Measurements from ENCODE around the gene KCNS1. TPM values are rescaled to one million over a fixed set of nuclear protein-coding genes. Genes with fewer than 3 reads are reported as not detected.
A peak's percentile ranks its signal among the peaks of the same experiment; 100 is the strongest.
"Not testable (repeated sequence)": the region's sequence is repeated elsewhere in the genome, so short reads cannot be mapped to it uniquely, and the experiment has no call there.

The KCNS1 gene
- total RNA-seq, 1 donor: 0.18 TPM

GRCh38 chr20:45070932-45071632 lies 29.8 kb downstream of the KCNS1 start:
- peak; percentile 49 for DNase-seq (ENCODE audit: low read depth)
- no peak for TF ChIP-seq CTCF (IDR thresholded peaks at IDR 0.05; ENCODE audit: insufficient read depth, low read length)
- no peak overlapping the region for H3K4me3 ChIP-seq (ENCODE audit: low read depth, low read length)

- DNase-seq (ENCODE audit: low read depth): peak; percentile 29
- no peak for TF ChIP-seq CTCF (IDR thresholded peaks at IDR 0.05; ENCODE audit: insufficient read depth, low read length)
Observed at GRCh38 chr20:45069261-45069660, 31.7 kb downstream of the KCNS1 start.

GRCh38 chr20:45067558-45067957 lies 33.4 kb downstream of the KCNS1 start:
- DNase-seq (ENCODE audit: low read depth): no peak
- TF ChIP-seq CTCF (IDR thresholded peaks at IDR 0.05; ENCODE audit: insufficient read depth, low read length): no peak
- no peak overlapping the region for H3K4me3 ChIP-seq (ENCODE audit: low read depth, low read length)

More at GRCh38 chr20:45069261-45069660, 31.7 kb downstream of the KCNS1 start:
- no peak overlapping the region for H3K4me3 ChIP-seq (ENCODE audit: low read depth, low read length)

DNA sequence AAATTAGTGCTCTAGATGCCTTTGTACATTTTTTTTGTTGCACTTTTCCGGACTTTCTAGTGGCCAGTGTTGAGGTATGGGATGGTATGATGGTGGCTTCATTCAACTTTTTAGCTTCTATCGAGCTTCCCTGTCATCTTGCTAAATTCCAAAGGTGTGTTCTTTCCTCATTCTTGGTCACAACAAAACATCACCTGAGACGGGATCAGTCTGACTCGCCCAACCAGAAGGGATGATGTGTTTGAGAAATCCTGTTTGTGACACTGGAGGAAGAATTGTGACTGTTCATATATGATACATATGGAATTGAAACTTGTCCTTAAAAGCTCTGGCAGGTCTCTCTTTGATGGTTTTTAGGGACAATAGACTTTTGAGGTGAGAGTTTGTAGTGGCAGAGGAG lies 33.8 kb downstream of the KCNS1 start:
- no peak overlapping the region for H3K4me3 ChIP-seq (ENCODE audit: low read depth, low read length)
- no peak for TF ChIP-seq CTCF (IDR thresholded peaks at IDR 0.05; ENCODE audit: insufficient read depth, low read length)
- DNase-seq (ENCODE audit: low read depth): no peak

DNA sequence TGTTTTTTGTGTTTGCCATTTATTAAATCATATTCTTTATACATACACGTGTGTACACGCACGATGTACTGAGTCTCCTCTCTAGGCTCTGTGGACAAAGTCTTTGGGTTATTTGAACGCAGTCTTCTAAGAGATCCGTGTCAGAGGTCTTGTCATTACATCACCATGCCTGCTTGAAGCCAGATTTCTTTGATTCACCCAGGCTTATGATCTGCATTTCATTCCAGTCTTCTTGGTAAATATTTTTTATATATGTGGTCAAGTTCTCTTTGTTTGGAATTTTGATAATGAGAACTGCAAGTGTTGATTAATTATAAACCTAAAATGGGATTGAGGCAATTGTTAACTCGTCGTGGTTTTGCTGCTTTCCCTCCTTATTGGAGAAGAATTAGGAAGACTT lies 34.6 kb downstream of the KCNS1 start:
- no peak for DNase-seq (ENCODE audit: low read depth)
- no peak for TF ChIP-seq CTCF (IDR thresholded peaks at IDR 0.05; ENCODE audit: insufficient read depth, low read length)

DNA sequence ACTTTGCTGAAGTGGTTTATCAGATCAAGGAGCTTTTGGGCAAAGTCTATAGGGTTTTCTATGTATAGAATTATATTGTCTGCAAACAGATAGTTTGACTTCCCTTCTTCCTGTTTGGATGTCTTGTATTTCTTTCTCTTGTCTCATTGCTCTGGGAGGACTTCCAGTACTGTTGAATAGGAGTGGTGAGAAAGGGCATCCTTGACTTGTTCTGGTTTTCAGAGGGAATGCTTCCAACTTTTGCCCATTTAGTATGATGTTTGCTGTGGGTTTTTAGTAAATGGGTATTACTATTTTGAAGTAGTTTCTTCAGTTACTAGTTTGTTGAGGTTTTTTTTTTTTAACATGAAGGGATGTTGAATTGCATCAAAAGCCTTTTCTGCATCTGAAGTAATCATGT lies 36.1 kb downstream of the KCNS1 start:
- TF ChIP-seq CTCF (IDR thresholded peaks at IDR 0.05; ENCODE audit: insufficient read depth, low read length): no peak
- H3K4me3 ChIP-seq (ENCODE audit: low read depth, low read length): no peak overlapping the region
- no peak for DNase-seq (ENCODE audit: low read depth)

More for the DNA sequence above, 34.6 kb downstream of the KCNS1 start:
- no peak overlapping the region for H3K4me3 ChIP-seq (ENCODE audit: low read depth, low read length)

- DNase-seq (ENCODE audit: low read depth): not testable (repeated sequence)
Observed at GRCh38 chr20:45063107-45063506, 37.8 kb downstream of the KCNS1 start.

More at GRCh38 chr20:45063107-45063506, 37.8 kb downstream of the KCNS1 start:
- not testable (repeated sequence) for H3K4me3 ChIP-seq (ENCODE audit: low read depth, low read length)

Data from fibroblast of the aortic adventitia (primary cell).